ENCODE data around the gene APCDD1L. TPM values are rescaled to one million over a fixed set of nuclear protein-coding genes. Genes with fewer than 3 reads are reported as not detected.

APCDD1L gene
- total RNA-seq, 4 donors from 2014 or later = 0.23 to 1.2 (median 1.1) TPM

DNA sequence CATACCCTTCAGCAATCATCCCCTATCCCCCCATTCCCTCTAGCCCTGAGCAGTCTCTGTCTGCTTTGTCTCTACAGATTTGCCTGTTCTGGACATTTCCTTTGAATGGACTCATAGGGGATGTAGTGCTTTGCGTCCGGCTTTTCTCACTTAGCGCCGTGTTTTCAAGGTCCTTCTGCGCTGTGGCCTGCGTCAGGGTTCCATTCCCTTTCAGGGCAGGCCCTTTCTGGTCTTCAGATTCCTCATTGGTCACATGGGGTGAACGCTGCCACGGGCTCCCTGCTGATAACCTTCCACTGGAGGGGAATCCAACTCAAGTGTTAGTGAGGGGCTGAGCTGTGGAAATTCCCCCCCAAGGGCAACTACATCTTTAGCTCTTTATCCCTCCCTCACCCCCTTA lies 36.4 kb upstream of the APCDD1L start:
- Histone ChIP-seq H3K9me3 (no peaks in the 10 kb centered on the region), H3K4me1 (no peaks in the 10 kb centered on the region), H3K27ac (no peak overlapping the region), H3K27me3 (peaks cover 1% of the 10 kb centered on the region), H3K36me3 (no peaks in the 10 kb centered on the region), H3K4me3 (no peak overlapping the region)
- TF ChIP-seq POLR2AphosphoS5 (IDR thresholded peaks at IDR 0.05) (no peak), EP300 (IDR thresholded peaks at IDR 0.05) (no peak), POLR2A (IDR thresholded peaks at IDR 0.05) (no peak)
- TF ChIP-seq, protein P1, sequence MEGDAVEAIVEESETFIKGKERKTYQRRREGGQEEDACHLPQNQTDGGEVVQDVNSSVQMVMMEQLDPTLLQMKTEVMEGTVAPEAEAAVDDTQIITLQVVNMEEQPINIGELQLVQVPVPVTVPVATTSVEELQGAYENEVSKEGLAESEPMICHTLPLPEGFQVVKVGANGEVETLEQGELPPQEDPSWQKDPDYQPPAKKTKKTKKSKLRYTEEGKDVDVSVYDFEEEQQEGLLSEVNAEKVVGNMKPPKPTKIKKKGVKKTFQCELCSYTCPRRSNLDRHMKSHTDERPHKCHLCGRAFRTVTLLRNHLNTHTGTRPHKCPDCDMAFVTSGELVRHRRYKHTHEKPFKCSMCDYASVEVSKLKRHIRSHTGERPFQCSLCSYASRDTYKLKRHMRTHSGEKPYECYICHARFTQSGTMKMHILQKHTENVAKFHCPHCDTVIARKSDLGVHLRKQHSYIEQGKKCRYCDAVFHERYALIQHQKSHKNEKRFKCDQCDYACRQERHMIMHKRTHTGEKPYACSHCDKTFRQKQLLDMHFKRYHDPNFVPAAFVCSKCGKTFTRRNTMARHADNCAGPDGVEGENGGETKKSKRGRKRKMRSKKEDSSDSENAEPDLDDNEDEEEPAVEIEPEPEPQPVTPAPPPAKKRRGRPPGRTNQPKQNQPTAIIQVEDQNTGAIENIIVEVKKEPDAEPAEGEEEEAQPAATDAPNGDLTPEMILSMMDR (IDR thresholded peaks at IDR 0.05) = no peak
- WGBS = 94% methylated on average over 8 of the region's 8 CpGs
- peak in 1 of 2 donors; percentile 56 for DNase-seq (ENCODE audit: low spot score in 2 of 2)

DNA sequence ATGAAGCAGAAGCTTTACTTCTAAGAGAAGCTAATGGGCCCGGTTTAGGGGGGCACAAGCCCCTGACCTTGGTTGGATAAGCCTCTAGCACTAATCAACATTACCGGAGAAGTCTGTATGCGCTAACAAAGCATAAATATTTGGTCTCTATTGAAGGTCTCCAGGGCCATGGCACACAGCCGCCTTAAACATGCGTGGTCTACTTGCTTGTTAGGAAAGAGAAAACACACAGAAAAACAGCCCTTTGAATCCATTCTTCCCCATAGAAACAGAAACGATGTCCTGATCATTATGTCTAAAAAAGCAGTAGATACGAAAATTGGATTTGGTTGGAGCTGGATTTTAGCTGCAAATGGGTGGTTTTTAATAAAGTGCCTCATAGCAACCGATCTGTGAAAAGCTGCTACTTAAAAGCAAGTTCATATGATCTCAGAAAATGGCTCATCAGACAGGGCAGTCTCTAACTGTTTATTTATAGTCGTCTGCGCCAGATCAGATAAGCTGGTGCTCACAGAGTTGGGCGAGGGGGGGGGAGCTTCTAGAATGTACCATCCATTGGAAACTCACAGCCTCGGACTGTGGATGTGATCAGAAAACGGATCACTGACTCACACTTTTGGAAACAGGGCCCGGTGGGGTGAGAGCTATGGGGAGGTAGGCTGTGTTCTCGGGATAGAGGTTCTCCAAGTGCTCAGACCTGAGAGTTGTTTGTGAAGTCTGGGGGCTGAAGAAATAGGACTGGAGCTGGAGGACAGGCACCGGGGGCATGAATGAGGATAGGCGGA lies 35.3 kb upstream of the APCDD1L start:
- 74% methylated on average over 17 of the region's 17 CpGs for WGBS
- H3K36me3 ChIP-seq = no peaks in the 10 kb centered on the region
- TF ChIP-seq EP300 (IDR thresholded peaks at IDR 0.05) (no peak), POLR2A (IDR thresholded peaks at IDR 0.05) (no peak), POLR2AphosphoS5 (IDR thresholded peaks at IDR 0.05) (no peak)
- TF ChIP-seq, protein P1 (IDR thresholded peaks at IDR 0.05) = no peak
- no peak overlapping the region for H3K27ac ChIP-seq
- DNase-seq (ENCODE audit: low spot score in 2 of 2) = peak in 1 of 2 donors; percentile 50
- no peak overlapping the region for H3K4me3 ChIP-seq
- no peaks in the 10 kb centered on the region for H3K4me1 ChIP-seq
- H3K27me3 ChIP-seq = no peaks in the 10 kb centered on the region
- no peaks in the 10 kb centered on the region for H3K9me3 ChIP-seq

DNA sequence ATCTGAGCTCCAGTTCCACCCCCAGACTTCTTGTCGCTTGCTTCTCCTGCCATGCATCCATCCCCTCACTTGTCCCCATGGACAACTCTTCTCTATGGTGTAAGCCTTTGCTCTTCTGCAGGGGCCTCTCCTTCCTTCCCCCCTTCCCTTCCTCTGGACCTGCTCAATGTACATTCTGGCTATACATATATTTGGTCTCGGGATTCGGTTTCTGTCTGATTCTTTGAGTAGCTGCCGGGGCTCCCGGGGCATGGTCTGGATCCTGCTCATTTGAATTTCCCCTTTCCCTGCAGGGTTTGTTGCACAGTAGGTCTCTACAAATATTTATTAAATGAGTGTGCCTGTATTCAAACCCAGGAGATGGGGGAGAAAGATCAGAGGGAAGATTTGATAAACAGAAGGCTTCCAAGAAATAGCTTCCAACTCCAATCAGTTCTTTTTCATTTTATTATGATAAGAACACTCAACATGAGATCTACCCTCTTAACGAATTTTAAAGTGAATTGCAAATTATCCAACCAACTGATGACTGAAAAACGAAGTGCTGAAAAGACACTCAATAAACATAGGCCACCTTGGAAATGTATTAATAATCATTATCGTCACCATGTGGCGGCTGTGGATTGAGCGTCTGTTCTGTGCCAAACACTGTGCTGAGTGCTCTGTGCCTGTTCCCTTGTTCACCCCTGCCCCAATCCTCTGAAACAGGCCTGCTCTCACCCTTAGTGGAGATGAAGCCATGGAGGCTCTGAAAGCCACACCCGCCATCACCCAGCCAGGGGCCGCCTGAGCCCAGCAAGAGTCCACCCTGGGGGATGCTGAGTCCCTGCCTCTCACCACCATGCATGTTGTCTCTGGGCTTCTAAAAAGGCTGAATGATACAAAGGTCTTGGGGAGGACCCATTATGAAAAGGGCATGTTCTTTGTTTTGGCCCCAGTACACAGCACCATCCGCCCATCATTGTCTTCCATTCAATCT lies 34.3 kb upstream of the APCDD1L start:
- Histone ChIP-seq H3K27me3 (no peaks in the 10 kb centered on the region), H3K4me3 (no peak overlapping the region), H3K4me1 (no peaks in the 10 kb centered on the region), H3K27ac (no peak overlapping the region), H3K36me3 (no peaks in the 10 kb centered on the region), H3K9me3 (no peaks in the 10 kb centered on the region)
- TF ChIP-seq, protein P1 (IDR thresholded peaks at IDR 0.05) = no peak
- TF ChIP-seq POLR2AphosphoS5 (IDR thresholded peaks at IDR 0.05) (no peak), POLR2A (IDR thresholded peaks at IDR 0.05) (no peak)
- 93% methylated on average over 13 of the region's 13 CpGs for WGBS
- peak in 1 of 2 donors; percentile 37 for DNase-seq (ENCODE audit: low spot score in 2 of 2)

DNA sequence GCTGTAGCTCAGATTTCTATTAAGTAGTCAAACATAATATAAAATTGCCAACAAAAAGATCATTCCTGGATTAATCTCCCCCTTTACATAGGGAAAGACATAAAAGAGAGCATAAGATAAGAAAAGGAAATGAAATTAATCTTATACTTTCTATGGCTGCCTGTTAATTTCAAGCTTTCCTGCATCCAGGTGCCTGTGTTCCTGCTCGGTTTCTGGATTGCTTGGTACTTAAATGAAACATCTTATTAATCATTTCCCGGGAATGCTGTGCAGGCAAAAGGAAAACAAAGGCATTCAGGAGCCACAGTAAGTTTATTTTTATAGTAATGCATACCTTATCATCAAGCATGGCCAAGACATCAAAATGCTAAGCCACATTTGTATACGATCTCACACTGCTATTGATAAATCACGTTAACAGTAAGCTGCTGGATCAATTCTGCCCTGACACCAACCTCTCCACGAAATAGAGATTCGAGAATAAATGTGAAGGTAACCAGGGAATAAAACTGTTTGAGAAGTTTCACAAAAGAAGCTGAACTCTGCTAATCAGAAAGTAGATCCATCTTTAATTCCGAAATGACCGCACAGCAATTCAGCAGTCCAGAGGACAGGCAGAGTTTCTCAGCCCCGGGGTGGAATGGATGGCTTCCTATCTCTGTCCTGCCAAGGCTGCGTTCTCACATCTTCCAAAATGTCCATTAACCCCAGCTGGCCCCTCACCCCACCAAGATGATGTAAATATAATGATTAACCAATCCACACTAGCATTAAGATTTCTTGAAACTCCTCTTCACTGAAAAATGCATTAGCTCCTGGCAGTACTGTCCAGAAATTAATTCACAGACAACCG lies 32.6 kb upstream of the APCDD1L start:
- DNase-seq (ENCODE audit: low spot score in 2 of 2) = peak in 1 of 2 donors; percentile 49
- Histone ChIP-seq H3K4me3 (no peak overlapping the region), H3K27me3 (peaks cover under 1% of the 10 kb centered on the region), H3K9me3 (no peaks in the 10 kb centered on the region), H3K4me1 (no peaks in the 10 kb centered on the region), H3K36me3 (no peaks in the 10 kb centered on the region), H3K27ac (no peak overlapping the region)
- WGBS = 80% methylated on average over 11 of the region's 11 CpGs
- no peak for TF ChIP-seq POLR2A (IDR thresholded peaks at IDR 0.05)
- TF ChIP-seq EP300 (IDR thresholded peaks at IDR 0.05) = no peak
- TF ChIP-seq POLR2AphosphoS5 (IDR thresholded peaks at IDR 0.05) = no peak
- TF ChIP-seq, protein P1 (IDR thresholded peaks at IDR 0.05) = no peak

All from suprapubic skin (tissue), 4 donors.